Heart left ventricle (tissue), 16 donors: ENCODE data around the gene SLC8A3. TPM values are rescaled to one million over a fixed set of nuclear protein-coding genes. Genes with fewer than 3 reads are reported as not detected.
A peak's percentile ranks its signal among the peaks of the same experiment; 100 is the strongest.
"Not testable (repeated sequence)": the region's sequence is repeated elsewhere in the genome, so short reads cannot be mapped to it uniquely, and the experiment has no call there.

Experiments used
- ATAC-seq, 4 donors: fragments of 200-7000 bp; cut with Tn5 transposase; one replicate each; pipeline ENCODE4 v1.9.1; 2020 to 2022; ENCODE audit warnings: moderate library complexity in 4 of 4, mild to moderate bottlenecking in 3 of 4, moderate number of reproducible peaks in 1 of 4
- DNase-seq, 5 donors: peaks; one replicate each; pipeline ENCODE4 v3.0.0-alpha.2; 2020
- H3K27ac ChIP-seq, 12 donors: fragments of 200-600 bp; sonication (generic) in 4 of 12; one replicate each; pipeline versions ENCODE4 v1.5.0 to v1.8.0; 2016 to 2022; ENCODE audit warnings: mild to moderate bottlenecking in 2 of 12
- H3K27me3 ChIP-seq, 9 donors: fragments of 200-600 bp; sonication (generic) in 2 of 9; one replicate each; pipeline versions ENCODE4 v1.5.1 to v1.8.0; 2016 to 2022; ENCODE audit warnings: mild to moderate bottlenecking in 3 of 9
- H3K36me3 ChIP-seq, 9 donors: fragments of 200-600 bp; sonication (generic) in 2 of 9; one replicate each; pipeline versions ENCODE4 v1.5.0 to v1.8.0; 2018 to 2022; ENCODE audit warnings: mild to moderate bottlenecking in 2 of 9
- H3K4me1 ChIP-seq, 12 donors: fragments of 200-600 bp; sonication (generic) in 4 of 12; one replicate each; pipeline versions ENCODE4 v1.5.0 to v1.8.0; 2016 to 2022; ENCODE audit warnings: mild to moderate bottlenecking in 3 of 12
- H3K4me3 ChIP-seq, 12 donors: fragments of 200-600 bp; sonication (generic) in 4 of 12; one replicate each; pipeline versions ENCODE4 v1.5.0 to v1.8.0; 2017 to 2022; ENCODE audit warnings: mild to moderate bottlenecking in 9 of 12, moderate library complexity in 4 of 12
- H3K9me3 ChIP-seq, 12 donors: fragments of 200-600 bp; sonication (generic) in 4 of 12; one replicate each; pipeline versions ENCODE4 v1.5.0 to v1.8.0; 2016 to 2022; ENCODE audit warnings: mild to moderate bottlenecking in 1 of 12
- CTCF ChIP-seq, 12 donors: fragments of 200-600 bp; sonication (generic) in 4 of 12; IDR thresholded peaks; one replicate each; pipeline versions ENCODE4 v1.5.0 to v1.8.0; 2018 to 2022; ENCODE audit warnings: antibody characterized with exemption in 12 of 12, mild to moderate bottlenecking in 5 of 12
- POLR2A ChIP-seq, 2 donors: fragments of 450-650 bp; IDR thresholded peaks; one replicate each; pipeline ENCODE4 v1.6.1; 2017; ENCODE audit warnings: antibody characterized with exemption in 2 of 2, mild to moderate bottlenecking in 2 of 2, moderate library complexity in 2 of 2
- WGBS, 4 donors: extraction: QIAGEN DNeasy Blood & Tissue Kit in 2 of 4; methylation state at CpG; one replicate each; pipeline versions ENCODE4 v1.1.5 to v1.1.7; 2013 to 2018; 5-methylcytosine and 5-hydroxymethylcytosine counted together
- intact Hi-C, 10 donors: fragments of 100-400 bp; cut with DNase I; formaldehyde crosslinking; loops; one replicate each; pipeline versions ENCODE4 v1.11.1 to v1.14.2; 2022
- long read RNA-seq, 3 donors: library from polyadenylated mRNA; unstranded; transcript quantifications; one replicate each; pipeline ENCODE4 v2.0.0, GENCODE V29; 2020 to 2021
- polyA plus RNA-seq, 2 donors: library from polyadenylated mRNA; stranded (reverse); fragments of 200-250 nt; gene quantifications; one replicate each; pipeline ENCODE4 v1.2.3, GENCODE V29; 2013
- total RNA-seq, 9 donors: library from RNA; depleted of rRNA in 2 of 9; stranded (reverse); fragments of >200 nt in 2 of 9; fragmentation: NEBNext Ultra II Directional in 3 of 9; extraction: Animal tissue kit (Norgen Biotek cat#: 25700) in 3 of 9; gene quantifications; one replicate each; pipeline versions ENCODE4 v1.1.0 to v1.2.4, GENCODE V29; 2016 to 2023
- donor health status: ischemic (EF 13 %, LVEDD 7.1; RV severe dilation, severe dysfunction).
- donor health status: healthy with polysubstance abuse.
- donor health status: DM: no; HTN: yes; CAD: no.
- donor health status: DM: no; HTN: no; CAD: no.
- donor health status: ischemic (EF 25% LVEDD 6.9; RV normal size, moderate dysfunction).
- donor health status: ischemic (EF 25% LVEDD 5.7; RV mildly dilated, moderate dysfunction).
- donor health status: healthy.
- donor health status: DM: yes; HTN: yes; CAD: no.
- donor health status: ischemic (EF 35%, LVEDD 5.7; RV mildly dilated, moderate dysfunction).
- donor health status: nonischemic (EF 11% LVEDD 7.7; RV severe dilation, severe dysfunction).
- donor health status: DM: yes; HTN: yes; CAD: no.
- donor health status: PGD.
- donor health status: ischemic (EF 29% LVEDD 5.4; RV normal size, mild dysfunction).
- donor health status: nonischemic (EF 23%, LVEDD 6.1; RV moderate dilation, normal function).

SLC8A3 gene
- under 1 TPM in 4 of 9 donors, not detected in 5; 0.08 to 0.23 (median 0.15) TPM for total RNA-seq
- under 1 TPM in 1 of 2 donors, not detected in 1; 0.03 TPM for polyA plus RNA-seq
- long read RNA-seq, donor 1, result 0 reads
- long read RNA-seq, donor 2, result 0 reads
- long read RNA-seq, donor 3, full-length matches to known transcripts, result 1 of 1 reads
- long read RNA-seq, donor 3, partial matches to known transcripts, result 0 of 1 reads
- long read RNA-seq, donor 3, other reads (novel, unspliced or antisense), result 0 of 1 reads

GRCh38 chr14:70188659-70189455 is at the start of gene SLC8A3:
Gene SLC8A3 (minus strand): TSS chr14:70188951. CDS start chr14:70168422, 20,529 bp downstream.
- intact Hi-C loops, result no loop called here
- 0 to 1% (median 1%) methylated on average over 22 to 83 of the region's 83 CpGs for WGBS, 4 donors
- peak in 2 of 4 donors; percentile 53 to 54 for ATAC-seq

GRCh38 chr14:70237710-70238109 is 49.0 kb upstream of the SLC8A3 start:
- no peak overlapping the region for H3K27ac ChIP-seq
- 44 to 61% (median 53%) methylated on average over 3 of the region's 3 CpGs for whole genome bisulfite sequencing, 4 donors
- no peaks in the 10 kb centered on the region for H3K36me3 ChIP-seq
- ATAC-seq, result no peak
- H3K4me1 ChIP-seq, result no peaks in the 10 kb centered on the region
- H3K9me3 ChIP-seq, result peaks cover 0 to 9% (median 0%) of the 10 kb centered on the region in 12 donors
- no peak for DNase-seq
- no peak overlapping the region for H3K4me3 ChIP-seq
- TF ChIP-seq CTCF (IDR thresholded peaks at IDR 0.05), result no peak
- no peak for TF ChIP-seq POLR2A (IDR thresholded peaks at IDR 0.05)
- H3K27me3 ChIP-seq, result peaks cover 0 to 9% (median 0%) of the 10 kb centered on the region in 9 donors
- intact Hi-C loops, result no loop called here

More at GRCh38 chr14:70188659-70189455, at the start of gene SLC8A3:
- TF ChIP-seq CTCF (IDR thresholded peaks at IDR 0.05) (no peak), POLR2A (IDR thresholded peaks at IDR 0.05) (no peak)
- Histone ChIP-seq H3K4me1 (peaks cover 0 to 31% (median 7%) of the 10 kb centered on the region in 12 donors), H3K9me3 (no peaks in the 10 kb centered on the region), H3K27me3 (peaks cover 10 to 81% (median 37%) of the 10 kb centered on the region in 9 donors), H3K36me3 (no peaks in the 10 kb centered on the region), H3K4me3 (peak within 1 kb of the TSS; percentile 17 to 58 (median 46)), H3K27ac (no peak within 1 kb of the TSS)
- peak in 2 of 5 donors; percentile 26 to 59 for DNase-seq

- ATAC-seq (no peak), DNase-seq (no peak)
- intact Hi-C loops, result no loop called here
- 84 to 88% (median 85%) methylated on average over 44 to 61 of the region's 61 CpGs for WGBS, 4 donors
- no peak for TF ChIP-seq CTCF (IDR thresholded peaks at IDR 0.05)
- TF ChIP-seq POLR2A (IDR thresholded peaks at IDR 0.05), result no peak
- no peak overlapping the region for H3K27ac ChIP-seq
- no peaks in the 10 kb centered on the region for H3K9me3 ChIP-seq
- H3K36me3 ChIP-seq, result no peaks in the 10 kb centered on the region
- peaks cover 0 to 4% (median 0%) of the 10 kb centered on the region in 9 donors for H3K27me3 ChIP-seq
- no peak overlapping the region for H3K4me3 ChIP-seq
- H3K4me1 ChIP-seq, result no peaks in the 10 kb centered on the region
Measured at GRCh38 chr14:70234066-70234950, 45.6 kb upstream of the SLC8A3 start.

- H3K9me3 ChIP-seq, H3K36me3 ChIP-seq, DNase-seq, H3K4me1 ChIP-seq, ATAC-seq, H3K4me3 ChIP-seq, H3K27me3 ChIP-seq, intact Hi-C loops, H3K27ac ChIP-seq: not testable (repeated sequence)
- WGBS, 4 donors, result 84 to 87% (median 86%) methylated on average over 14 of the region's 14 CpGs
Measured at GRCh38 chr14:70231756-70232544, 43.2 kb upstream of the SLC8A3 start.

- WGBS, 4 donors, result 62 to 74% (median 69%) methylated on average over 9 of the region's 9 CpGs
- H3K4me1 ChIP-seq, DNase-seq, H3K9me3 ChIP-seq, intact Hi-C loops, H3K36me3 ChIP-seq, ATAC-seq, H3K4me3 ChIP-seq, H3K27ac ChIP-seq, H3K27me3 ChIP-seq: not testable (repeated sequence)
Measured at GRCh38 chr14:70229877-70230640, 41.3 kb upstream of the SLC8A3 start.
